ENCODE data around the gene PCDHB16.
"Not testable (repeated sequence)": the region's sequence is repeated elsewhere in the genome, so short reads cannot be mapped to it uniquely, and the experiment has no call there.

PCDHB16 gene

DNA sequence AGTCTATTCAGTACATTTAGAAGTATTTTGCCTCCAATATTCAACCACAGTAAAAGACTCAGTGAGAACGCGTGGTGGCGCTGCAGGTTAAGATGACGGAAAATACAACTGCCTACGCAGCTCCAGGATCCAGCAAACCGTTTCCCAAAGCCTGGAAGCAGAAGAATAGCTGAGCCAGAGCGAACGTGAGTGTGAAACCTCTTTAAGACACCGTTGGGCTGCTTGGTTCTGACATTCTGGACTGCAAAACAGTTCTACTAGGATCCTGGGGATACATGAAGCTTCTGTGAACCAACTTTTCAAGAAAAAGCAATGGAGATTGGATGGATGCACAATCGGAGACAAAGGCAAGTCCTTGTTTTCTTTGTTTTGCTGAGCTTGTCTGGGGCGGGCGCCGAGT is at the start of gene PCDHB16:
Gene PCDHB16 (plus strand): TSS at position 140 of the 400 bp plus-strand sequence. CDS start 173 bp downstream, at position 313.
- DNase-seq (ENCODE audit: low spot score): peak; percentile 61

DNA sequence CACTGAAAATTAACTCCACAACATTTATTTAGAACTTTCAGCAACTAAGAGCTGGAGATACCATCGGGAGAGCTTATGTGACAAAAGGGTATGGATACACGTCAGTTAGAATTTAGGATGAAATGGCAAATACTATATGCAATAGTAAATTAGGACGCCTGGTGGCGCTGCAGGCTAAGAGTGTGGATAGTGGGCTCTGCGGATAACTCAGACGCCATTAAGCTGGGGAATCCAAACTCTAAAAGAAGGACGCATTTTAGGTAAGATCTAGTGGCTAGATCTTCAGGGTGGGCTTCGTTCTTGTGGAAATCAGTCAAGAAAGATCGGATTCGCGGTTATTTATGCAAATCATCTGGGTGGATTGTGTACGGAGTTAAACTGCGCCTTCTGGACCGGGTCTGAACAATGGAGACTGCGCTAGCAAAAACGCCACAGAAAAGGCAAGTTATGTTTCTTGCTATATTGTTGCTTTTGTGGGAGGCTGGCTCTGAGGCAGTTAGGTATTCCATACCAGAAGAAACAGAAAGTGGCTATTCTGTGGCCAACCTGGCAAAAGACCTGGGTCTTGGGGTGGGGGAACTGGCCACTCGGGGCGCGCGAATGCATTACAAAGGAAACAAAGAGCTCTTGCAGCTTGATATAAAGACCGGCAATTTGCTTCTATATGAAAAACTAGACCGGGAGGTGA is 47.0 kb upstream of the PCDHB16 start, which contains the start of gene PCDHB5:
Gene PCDHB5 (plus strand): TSS at position 177 of the 688 bp plus-strand sequence. CDS start 229 bp downstream, at position 406.
- peak; percentile 17 for DNase-seq (ENCODE audit: low spot score)

DNA sequence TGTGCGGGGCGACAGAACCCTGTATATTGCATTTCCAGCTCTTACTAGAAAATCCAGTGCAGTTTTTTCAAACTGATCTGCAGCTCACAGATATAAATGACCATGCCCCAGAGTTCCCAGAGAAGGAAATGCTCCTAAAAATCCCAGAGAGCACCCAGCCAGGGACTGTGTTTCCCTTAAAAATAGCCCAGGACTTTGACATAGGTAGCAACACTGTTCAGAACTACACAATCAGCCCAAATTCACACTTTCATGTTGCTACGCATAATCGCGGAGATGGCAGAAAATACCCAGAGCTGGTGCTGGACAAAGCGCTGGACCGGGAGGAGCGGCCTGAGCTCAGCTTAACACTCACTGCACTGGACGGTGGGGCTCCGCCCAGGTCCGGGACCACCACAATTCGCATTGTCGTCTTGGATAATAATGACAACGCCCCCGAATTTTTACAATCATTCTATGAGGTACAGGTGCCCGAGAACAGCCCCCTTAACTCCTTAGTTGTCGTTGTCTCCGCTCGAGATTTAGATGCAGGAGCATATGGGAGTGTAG is 46.4 kb upstream of the PCDHB16 start:
- DNase-seq (ENCODE audit: low spot score): no peak

DNA sequence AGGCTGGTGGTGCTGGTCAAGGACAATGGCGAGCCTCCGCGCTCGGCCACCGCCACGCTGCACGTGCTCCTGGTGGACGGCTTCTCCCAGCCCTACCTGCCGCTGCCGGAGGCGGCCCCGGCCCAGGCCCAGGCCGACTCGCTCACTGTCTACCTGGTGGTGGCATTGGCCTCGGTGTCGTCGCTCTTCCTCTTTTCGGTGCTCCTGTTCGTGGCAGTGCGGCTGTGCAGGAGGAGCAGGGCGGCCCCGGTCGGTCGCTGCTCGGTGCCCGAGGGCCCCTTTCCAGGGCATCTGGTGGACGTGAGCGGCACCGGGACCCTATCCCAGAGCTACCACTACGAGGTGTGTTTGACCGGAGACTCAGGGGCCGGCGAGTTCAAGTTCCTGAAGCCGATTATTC is 44.8 kb upstream of the PCDHB16 start:
- not testable (repeated sequence) for DNase-seq (ENCODE audit: low spot score)

DNA sequence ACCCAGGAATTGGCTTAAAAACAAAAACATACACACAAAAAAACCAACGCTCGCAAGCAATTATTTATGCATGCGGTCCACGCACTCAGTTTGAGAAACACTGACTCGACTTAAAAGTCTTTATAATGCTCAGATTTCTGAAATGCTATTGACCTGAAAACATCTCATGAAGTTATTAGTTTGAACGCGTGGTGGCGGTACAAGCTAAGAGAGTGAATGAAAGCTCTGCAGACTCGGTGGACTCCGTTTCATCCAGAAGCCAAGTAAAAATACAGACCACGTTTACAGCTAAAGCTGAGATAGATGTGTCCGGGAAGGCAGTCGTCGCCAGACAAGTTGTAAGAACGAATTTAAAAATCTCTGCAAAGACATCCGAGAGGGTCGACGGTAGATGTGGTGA is 32.4 kb upstream of the PCDHB16 start, which contains the start of gene PCDHB6:
Gene PCDHB6 (plus strand): TSS at position 246 of the 400 bp plus-strand sequence. CDS start 201 bp downstream, outside the sequence.
- DNase-seq (ENCODE audit: low spot score): no peak

DNA sequence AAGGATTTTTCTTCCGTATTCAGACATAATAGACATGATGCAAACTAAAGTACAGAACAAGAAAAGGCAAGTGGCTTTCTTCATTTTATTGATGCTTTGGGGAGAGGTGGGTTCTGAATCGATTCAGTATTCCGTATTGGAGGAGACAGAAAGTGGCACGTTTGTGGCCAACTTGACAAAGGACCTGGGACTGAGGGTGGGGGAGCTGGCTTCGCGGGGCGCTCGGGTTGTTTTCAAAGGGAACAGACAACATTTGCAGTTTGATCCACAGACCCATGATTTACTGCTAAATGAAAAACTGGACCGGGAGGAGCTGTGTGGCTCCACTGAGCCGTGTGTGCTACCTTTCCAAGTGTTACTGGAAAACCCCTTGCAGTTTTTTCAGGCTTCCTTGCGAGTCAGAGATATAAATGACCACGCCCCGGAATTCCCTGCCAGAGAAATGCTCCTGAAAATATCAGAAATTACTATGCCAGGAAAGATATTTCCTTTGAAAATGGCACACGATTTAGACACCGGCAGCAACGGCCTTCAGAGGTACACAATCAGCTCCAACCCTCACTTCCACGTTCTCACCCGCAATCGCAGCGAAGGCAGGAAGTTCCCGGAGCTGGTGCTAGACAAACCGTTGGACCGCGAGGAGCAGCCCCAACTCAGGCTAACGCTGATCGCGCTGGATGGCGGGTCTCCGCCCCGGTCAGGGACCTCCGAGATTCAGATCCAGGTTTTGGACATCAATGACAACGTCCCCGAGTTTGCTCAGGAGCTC is 31.8 kb upstream of the PCDHB16 start:
- no peak for DNase-seq (ENCODE audit: low spot score)

DNA sequence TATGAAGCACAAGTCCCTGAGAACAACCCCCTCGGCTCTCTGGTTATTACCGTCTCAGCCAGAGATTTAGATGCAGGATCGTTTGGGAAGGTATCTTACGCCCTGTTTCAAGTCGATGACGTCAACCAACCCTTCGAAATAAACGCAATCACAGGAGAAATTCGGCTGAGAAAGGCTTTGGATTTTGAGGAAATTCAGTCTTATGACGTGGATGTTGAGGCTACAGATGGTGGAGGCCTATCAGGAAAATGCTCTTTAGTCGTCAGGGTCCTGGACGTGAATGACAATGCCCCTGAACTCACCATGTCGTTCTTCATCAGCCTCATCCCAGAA is 31.2 kb upstream of the PCDHB16 start:
- DNase-seq (ENCODE audit: low spot score): no peak

DNA sequence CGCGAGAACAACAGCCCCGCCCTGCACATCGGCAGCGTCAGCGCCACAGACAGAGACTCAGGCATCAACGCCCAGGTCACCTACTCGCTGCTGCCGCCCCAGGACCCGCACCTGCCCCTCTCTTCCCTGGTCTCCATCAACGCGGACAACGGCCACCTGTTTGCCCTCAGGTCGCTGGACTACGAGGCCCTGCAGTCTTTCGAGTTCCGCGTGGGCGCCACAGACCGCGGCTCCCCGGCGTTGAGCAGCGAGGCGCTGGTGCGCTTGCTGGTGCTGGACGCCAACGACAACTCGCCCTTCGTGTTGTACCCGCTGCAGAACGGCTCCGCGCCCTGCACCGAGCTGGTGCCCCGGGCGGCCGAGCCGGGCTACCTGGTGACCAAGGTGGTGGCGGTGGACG is 30.6 kb upstream of the PCDHB16 start:
- DNase-seq (ENCODE audit: low spot score): not testable (repeated sequence)

DNA sequence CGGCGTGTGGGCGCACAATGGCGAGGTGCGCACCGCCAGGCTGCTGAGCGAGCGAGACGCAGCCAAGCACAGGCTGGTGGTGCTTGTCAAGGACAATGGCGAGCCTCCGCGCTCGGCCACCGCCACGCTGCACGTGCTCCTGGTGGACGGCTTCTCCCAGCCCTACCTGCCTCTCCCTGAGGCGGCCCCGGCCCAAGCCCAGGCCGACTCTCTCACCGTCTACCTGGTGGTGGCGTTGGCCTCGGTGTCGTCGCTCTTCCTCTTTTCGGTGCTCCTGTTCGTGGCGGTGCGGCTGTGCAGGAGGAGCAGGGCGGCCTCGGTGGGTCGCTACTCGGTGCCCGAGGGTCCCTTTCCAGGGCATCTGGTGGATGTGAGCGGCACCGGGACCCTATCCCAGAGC is 30.1 kb upstream of the PCDHB16 start:
- DNase-seq (ENCODE audit: low spot score): not testable (repeated sequence)

DNA sequence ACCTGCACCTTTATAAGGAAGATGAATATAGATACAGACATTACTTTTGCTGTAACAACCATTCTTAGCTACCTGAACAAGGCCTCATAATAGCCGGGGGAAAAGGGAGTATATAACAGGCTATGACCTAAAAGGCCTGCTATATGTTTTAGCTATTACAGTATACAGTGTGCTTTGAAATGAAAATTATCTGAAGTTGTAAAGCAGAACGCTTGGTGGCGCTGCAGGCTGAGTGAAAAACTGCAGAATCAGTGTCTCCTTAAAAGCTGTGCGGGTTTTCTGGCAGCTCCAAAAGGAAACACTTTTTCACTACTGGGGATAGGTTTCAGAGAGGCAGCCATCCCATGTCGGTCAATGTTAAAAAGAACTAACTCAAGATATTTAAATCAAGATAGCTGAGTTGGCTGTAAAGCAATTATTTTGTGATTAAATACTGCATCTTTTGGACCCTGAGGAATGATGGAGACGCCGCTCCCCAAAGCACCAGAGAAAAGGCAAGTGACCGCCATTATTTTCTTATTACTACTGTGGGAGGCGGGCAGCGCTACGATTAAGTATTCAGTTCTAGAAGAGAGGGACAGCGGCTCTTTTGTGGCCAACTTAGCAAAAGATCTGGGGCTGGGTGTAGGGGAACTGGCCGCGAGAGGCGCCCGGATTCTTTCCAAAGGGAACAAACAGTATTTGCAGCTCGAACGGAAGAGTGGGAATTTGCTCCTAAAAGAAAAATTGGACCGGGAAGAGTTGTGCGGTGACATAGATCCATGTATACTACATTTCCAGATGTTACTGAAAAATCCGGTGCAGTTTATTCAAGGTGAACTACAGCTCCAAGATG is 26.4 kb upstream of the PCDHB16 start:
- no peak for DNase-seq (ENCODE audit: low spot score)

DNA sequence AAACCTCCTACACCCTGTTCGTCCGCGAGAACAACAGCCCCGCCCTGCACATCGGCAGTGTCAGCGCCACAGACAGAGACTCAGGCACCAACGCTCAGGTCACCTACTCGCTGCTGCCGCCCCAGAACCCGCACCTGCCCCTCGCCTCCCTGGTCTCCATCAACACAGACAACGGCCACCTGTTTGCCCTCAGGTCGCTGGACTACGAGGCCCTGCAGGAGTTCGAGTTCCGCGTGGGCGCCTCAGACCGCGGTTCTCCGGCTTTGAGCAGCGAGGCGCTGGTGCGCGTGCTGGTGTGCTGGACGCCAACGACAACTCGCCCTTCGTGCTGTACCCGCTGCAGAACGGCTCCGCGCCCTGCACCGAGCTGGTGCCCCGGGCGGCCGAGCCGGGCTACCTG is 24.8 kb upstream of the PCDHB16 start:
- not testable (repeated sequence) for DNase-seq (ENCODE audit: low spot score)

DNA sequence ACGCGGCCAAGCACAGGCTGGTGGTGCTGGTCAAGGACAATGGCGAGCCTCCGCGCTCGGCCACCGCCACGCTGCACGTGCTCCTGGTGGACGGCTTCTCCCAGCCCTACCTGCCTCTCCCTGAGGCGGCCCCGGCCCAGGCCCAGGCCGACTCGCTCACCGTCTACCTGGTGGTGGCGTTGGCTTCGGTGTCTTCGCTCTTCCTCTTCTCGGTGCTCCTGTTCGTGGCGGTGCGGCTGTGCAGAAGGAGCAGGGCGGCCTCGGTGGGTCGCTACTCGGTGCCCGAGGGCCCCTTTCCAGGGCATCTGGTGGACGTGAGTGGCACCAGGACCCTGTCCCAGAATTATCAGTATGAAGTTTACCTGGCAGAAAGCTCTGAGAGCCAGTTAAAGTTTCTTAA is 24.3 kb upstream of the PCDHB16 start:
- DNase-seq (ENCODE audit: low spot score): not testable (repeated sequence)

DNA sequence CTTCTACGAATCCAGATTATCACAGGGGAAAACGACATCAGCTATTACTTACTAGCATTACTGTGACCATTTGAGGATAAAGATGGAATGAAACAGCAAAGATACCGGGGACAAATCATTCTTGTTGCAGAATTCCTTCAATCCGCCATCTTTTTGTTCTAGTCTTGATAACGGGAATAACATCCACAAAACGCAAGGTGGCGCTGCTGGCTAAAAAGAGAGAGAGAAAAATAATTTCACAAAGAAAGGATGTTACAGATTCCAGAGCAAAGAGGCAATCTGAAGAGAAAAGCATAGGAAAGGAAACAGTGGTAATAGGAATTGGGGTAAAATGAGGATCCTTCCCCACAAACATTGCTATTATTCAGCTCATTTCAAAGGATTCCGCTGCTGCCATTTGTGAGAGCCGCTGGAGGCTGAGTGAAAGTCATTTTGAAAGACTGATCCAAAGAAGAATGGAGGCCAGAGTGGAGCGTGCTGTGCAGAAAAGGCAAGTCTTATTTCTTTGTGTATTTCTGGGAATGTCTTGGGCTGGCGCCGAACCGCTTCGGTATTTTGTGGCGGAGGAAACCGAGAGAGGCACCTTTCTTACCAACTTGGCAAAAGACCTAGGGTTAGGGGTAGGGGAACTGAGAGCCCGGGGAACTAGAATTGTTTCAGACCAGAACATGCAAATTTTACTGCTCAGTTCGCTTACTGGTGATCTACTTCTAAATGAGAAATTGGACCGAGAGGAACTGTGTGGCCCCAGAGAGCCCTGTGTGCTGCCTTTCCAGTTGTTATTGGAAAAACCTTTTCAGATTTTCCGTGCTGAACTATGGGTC is 9.6 kb upstream of the PCDHB16 start, which contains the start of gene PCDHB7:
Gene PCDHB7 (plus strand): TSS at position 264 of the 824 bp plus-strand sequence. CDS start 192 bp downstream, at position 456.
- DNase-seq (ENCODE audit: low spot score): peak; percentile 48

DNA sequence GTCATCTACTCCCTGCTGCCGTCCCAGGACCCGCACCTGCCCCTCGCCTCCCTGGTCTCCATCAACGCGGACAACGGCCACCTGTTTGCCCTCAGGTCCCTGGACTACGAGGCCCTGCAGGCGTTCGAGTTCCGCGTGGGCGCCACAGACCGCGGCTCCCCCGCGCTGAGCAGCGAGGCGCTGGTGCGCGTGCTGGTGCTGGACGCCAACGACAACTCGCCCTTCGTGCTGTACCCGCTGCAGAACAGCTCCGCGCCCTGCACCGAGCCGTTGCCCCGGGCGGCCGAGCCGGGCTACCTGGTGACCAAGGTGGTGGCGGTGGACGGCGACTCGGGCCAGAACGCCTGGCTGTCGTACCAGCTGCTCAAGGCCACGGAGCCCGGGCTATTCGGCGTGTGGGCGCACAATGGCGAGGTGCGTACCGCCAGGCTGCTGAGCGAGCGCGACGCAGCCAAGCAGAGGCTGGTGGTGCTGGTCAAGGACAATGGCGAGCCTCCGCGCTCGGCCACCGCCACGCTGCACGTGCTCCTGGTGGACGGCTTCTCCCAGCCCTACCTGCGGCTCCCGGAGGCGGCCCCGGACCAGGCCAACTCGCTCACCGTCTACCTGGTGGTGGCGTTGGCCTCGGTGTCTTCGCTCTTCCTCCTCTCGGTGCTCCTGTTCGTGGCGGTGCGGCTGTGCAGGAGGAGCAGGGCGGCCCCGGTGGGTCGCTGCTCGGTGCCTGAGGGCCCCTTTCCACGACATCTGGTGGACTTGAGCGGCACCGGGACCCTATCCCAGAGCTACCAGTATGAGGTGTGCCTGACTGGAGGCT is 7.7 kb upstream of the PCDHB16 start:
- not testable (repeated sequence) for DNase-seq (ENCODE audit: low spot score)

DNA sequence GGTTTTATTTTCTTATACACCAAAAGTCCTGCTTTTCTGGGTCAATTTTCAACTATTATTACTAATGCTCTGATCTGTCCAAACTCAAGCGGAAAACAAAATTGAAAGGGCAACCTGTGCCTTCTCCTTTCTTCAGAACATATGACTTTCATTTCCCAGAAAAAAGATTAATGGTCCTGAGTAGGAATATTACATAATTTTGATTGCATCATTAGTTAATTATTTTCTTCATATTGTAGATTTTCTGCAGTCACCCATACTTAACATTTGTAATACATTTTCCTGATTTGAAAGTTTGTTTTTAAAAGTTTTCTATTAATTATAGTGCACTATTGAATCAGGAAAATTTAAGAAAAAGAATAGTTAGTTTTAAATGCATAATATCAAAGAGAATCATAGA is 6.3 kb upstream of the PCDHB16 start:
- DNase-seq (ENCODE audit: low spot score): no peak

DNA sequence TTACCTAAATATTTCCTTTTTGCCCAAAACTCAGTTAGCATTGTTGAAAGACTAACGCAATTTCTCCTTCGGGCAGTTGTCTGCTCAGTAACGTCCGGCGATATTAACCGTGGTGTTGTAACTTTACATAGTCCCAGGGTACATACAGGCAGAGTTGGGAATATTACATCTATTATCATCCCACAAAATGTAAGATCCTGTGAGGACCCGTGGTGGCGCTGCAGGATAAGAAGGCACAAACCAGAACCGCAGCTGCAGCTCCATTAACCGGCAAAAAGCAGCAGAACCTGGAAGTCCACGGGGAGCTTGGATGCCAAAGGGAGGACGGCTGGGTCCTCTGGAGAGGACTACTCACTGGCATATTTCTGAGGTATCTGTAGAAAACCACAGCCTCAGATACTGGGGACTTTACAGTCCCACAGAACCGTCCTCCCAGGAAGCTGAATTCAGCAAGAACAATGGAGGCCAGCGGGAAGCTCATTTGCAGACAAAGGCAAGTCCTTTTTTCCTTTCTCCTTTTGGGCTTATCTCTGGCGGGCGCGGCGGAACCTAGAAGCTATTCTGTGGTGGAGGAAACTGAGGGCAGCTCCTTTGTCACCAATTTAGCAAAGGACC is 4.5 kb upstream of the PCDHB16 start, which contains the start of gene PCDHB8:
Gene PCDHB8 (plus strand): TSS at position 214 of the 615 bp plus-strand sequence. CDS start 245 bp downstream, at position 459.
- DNase-seq (ENCODE audit: low spot score): not testable (repeated sequence)

DNA sequence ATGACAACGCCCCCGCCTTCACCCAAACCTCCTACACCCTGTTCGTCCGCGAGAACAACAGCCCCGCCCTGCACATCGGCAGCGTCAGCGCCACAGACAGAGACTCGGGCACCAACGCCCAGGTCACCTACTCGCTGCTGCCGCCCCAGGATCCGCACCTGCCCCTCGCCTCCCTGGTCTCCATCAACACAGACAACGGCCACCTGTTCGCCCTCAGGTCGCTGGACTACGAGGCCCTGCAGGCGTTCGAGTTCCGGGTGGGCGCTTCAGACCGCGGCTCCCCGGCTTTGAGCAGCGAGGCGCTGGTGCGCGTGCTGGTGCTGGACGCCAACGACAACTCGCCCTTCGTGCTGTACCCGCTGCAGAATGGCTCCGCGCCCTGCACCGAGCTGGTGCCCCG is 2.8 kb upstream of the PCDHB16 start:
- not testable (repeated sequence) for DNase-seq (ENCODE audit: low spot score)

DNA sequence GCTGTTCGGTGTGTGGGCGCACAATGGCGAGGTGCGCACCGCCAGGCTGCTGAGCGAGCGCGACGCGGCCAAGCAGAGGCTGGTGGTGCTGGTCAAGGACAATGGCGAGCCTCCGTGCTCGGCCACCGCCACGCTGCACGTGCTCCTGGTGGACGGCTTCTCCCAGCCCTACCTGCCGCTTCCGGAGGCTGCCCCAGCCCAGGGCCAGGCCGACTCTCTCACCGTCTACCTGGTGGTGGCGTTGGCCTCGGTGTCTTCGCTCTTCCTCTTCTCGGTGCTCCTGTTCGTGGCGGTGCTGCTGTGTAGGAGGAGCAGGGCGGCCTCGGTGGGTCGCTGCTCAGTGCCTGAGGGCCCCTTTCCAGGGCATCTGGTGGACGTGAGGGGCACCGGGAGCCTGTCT is 2.3 kb upstream of the PCDHB16 start:
- DNase-seq (ENCODE audit: low spot score): not testable (repeated sequence)

DNA sequence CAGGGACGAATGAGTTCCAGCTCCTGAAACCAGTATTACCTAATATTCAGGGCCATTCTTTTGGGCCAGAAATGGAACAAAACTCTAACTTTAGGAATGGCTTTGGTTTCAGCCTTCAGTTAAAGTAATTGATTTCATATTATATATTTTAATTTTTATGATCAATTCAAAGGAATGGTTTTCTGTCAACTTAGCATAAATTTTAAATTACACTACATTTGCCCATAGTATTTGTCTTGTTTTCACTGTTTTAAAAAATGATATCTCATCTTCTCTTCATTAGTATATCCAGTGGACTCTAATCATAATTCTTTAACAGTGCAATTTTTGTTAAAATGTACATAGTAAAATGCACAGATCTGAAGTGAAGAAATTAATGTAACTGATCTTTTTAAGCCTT is 1.9 kb upstream of the PCDHB16 start:
- DNase-seq (ENCODE audit: low spot score): no peak
